Activated CD8-positive, alpha-beta memory T cell treated with anti-CD3 and anti-CD28 coated beads for 36 hours (primary cell): Measurements from ENCODE around the gene B9D2. TPM values are rescaled to one million over a fixed set of nuclear protein-coding genes. Genes with fewer than 3 reads are reported as not detected.

Source experiments
- CTCF ChIA-PET: fragments of 350-600 bp; sonication (Branson Sonifier 250); formaldehyde crosslinking; loops from one replicate; lab custom pipeline; 2021; ENCODE audit warnings: antibody characterized with exemption; lab: Charles Lee
- POLR2A ChIA-PET: fragments of 350-600 bp; sonication (Branson Sonifier 250); formaldehyde crosslinking; loops from one replicate; lab custom pipeline; 2021; ENCODE audit warnings: antibody characterized with exemption; lab: Charles Lee
- total RNA-seq, 2 experiments: library from RNA; stranded (reverse); gene quantifications; one replicate each; pipeline ENCODE4 v1.2.3, GENCODE V29; 2021

The B9D2 gene
- total RNA-seq, 2 experiments from 2014 or later: 5.5 to 5.6 TPM

- ChIA-PET CTCF (interaction anchor here (0.7 to 4.0 kb wide), 5 partner anchors 9 to 101 kb away, joined by 3 to 20 read pairs (median 3); partner anchors contain the start of genes HNRNPUL1 and TMEM91), POLR2A (interaction anchor here (0.5 to 2.4 kb wide), 11 partner anchors 10 to 1068 kb away, joined by 3 to 31 read pairs (median 4); partner anchors contain the start of gene TGFB1)
Measured at GRCh38 chr19:41364524-41365391, 809 bp upstream of the B9D2 start.

DNA sequence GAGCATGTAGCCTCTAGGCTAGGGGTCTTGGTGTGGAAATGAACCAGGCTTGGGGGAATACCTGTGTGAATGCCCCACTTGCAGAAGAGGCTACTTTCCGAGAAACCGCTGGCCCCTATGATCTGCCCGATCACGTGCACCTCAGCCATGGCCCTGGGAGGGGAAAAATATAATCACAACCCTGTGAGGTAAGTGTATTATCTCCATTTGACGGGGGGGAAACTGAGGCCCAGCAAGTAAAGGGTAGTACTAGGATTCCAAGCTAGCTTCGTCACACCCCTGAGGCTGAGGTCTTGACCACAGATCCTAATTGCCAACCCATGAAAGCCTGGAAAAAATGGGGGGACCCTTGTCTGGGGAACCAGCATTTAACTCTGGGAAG, 587 bp downstream of the B9D2 start:
- POLR2A ChIA-PET: interaction anchor here (1.0 to 2.4 kb wide), 3 partner anchors 11 to 101 kb away, joined by 4 to 31 read pairs (median 11); partner anchors contain the start of gene TGFB1
- CTCF ChIA-PET: interaction anchor here (1.1 to 4.0 kb wide), 2 partner anchors 8 to 11 kb away, joined by 4 to 20 read pairs; no protein-coding TSS in a partner anchor

- ChIA-PET POLR2A (interaction anchor here (0.6 to 2.4 kb wide), 2 partner anchors 10 to 47 kb away, joined by 13 to 31 read pairs; partner anchors contain the start of gene TGFB1), CTCF (interaction anchor here (0.7 to 4.0 kb wide), 3 partner anchors 10 to 919 kb away, joined by 3 to 20 read pairs (median 4); no protein-coding TSS in a partner anchor)
Measured at GRCh38 chr19:41362143-41362847, 1.7 kb downstream of the B9D2 start.

DNA sequence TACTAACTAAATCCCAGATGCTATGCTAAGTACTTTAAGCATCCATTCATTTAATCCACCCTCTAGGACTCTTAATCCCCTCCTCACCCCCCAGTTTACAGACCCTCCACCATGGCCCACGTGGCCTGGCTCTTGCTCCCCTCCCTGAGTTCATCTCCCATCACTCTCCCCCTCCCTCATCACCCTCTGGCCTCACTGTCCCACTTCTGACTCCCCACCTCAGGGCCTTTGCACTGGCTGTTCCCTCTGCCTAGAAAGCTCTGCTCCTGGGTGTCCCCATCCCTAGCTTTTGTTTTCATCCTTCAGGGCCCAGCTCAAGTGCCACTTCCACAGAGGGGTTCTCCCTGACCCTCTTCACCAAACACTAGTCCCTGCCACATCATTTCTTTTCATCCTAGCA, 4.2 kb downstream of the B9D2 start:
- POLR2A ChIA-PET: interaction anchor here (0.7 kb wide), 1 partner anchor 25 kb away, joined by 9 read pairs; no protein-coding TSS in a partner anchor
- CTCF ChIA-PET: no interaction called here

DNA sequence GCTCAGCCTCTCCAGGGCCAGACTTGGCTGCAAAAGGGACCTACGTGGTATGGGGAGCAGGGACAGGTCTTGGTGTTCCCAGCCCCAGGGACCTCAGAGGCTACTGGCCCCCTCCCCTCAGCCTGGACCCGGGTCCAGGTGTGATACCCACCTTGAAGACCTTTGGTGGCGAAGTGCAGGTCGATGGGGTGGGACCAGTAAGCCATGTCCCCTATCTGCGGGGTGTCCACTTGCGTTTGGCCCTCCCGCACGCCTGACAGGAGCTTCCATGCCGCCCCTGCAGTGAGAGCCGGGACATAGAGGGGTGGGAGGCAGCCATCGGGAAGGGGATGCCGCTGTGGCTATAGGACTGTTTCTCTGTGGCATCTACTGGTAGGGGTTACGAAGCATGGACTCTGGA, 6.2 kb downstream of the B9D2 start:
- CTCF ChIA-PET: no interaction called here
- POLR2A ChIA-PET: no interaction called here

GRCh38 chr19:41356984-41357739, 6.8 kb downstream of the B9D2 start:
- ChIA-PET POLR2A (interaction anchor here (0.5 kb wide), 1 partner anchor 28 kb away, joined by 3 read pairs; no protein-coding TSS in a partner anchor), CTCF (interaction anchor here (0.7 kb wide), 1 partner anchor 990 kb away, joined by 3 read pairs; no protein-coding TSS in a partner anchor)

- POLR2A ChIA-PET: no interaction called here
Measured at GRCh38 chr19:41355802-41356201, 8.1 kb downstream of the B9D2 start.

GRCh38 chr19:41355035-41355434, 8.9 kb downstream of the B9D2 start:
- ChIA-PET CTCF (interaction anchor here (0.8 to 1.4 kb wide), 5 partner anchors 9 to 151 kb away, joined by 3 to 4 read pairs (median 3); partner anchors contain the start of gene B9D2), POLR2A (interaction anchor here (0.7 kb wide), 1 partner anchor 9 kb away, joined by 4 read pairs; the partner anchor contains the start of gene B9D2)

More at GRCh38 chr19:41355802-41356201, 8.1 kb downstream of the B9D2 start:
- CTCF ChIA-PET: interaction anchor here (1.4 kb wide), 2 partner anchors 8 to 9 kb away, joined by 3 to 4 read pairs; partner anchors contain the start of gene B9D2

DNA sequence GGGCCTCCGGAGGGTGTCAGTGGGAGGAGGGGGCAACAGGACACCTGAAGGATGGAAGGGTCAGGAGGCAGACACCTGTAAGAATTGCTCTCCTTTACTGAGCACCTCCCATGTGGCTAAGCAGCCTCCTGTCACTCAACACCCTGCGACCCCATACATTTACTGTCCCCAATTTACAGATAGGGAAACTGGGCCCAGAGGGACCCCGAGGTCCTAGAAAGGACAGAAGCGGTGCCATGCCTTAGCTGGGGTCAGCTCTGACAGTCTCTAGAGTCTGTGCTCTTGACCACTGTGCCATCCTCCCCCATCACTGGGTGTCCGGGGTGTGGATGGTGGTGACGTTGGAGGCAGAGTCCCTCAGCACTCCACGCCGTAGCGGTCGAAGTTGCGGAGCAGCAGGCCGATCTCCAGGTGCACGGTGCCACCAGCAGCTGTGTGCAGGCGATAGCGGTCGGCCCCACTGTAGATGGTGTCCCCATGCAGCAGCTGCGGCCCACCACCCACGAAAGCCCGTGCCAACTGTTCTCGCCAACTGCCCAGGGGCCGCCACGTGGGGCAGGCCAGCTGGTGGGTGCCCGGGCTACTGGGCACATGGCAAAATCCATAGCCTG, 9.5 kb downstream of the B9D2 start:
- CTCF ChIA-PET: interaction anchor here (0.8 to 1.4 kb wide), 4 partner anchors 9 to 150 kb away, joined by 3 to 4 read pairs (median 4); partner anchors contain the start of gene B9D2
- POLR2A ChIA-PET: no interaction called here

- CTCF ChIA-PET: interaction anchor here (1.2 to 3.0 kb wide), 4 partner anchors 10 to 90 kb away, joined by 4 to 22 read pairs (median 18); partner anchors contain the start of genes B9D2 and HNRNPUL1
- POLR2A ChIA-PET: interaction anchor here (0.5 to 3.2 kb wide), 4 partner anchors 10 to 234 kb away, joined by 3 to 31 read pairs (median 24); partner anchors contain the start of genes B9D2 and HNRNPUL1
Measured at GRCh38 chr19:41353466-41354342, 10.2 kb downstream of the B9D2 start, which contains the start of gene TGFB1. TGFB1 (minus strand) TSS chr19:41353922; CDS start chr19:41353044, 878 bp downstream.

- ChIA-PET CTCF (interaction anchor here (0.8 to 3.0 kb wide), 6 partner anchors 11 to 89 kb away, joined by 3 to 22 read pairs (median 16); partner anchors contain the start of genes B9D2 and HNRNPUL1), POLR2A (interaction anchor here (0.5 to 3.2 kb wide), 9 partner anchors 11 to 932 kb away, joined by 3 to 31 read pairs (median 6); partner anchors contain the start of genes B9D2 and HNRNPUL1)
Measured at GRCh38 chr19:41352609-41353465, 11.1 kb downstream of the B9D2 start.

GRCh38 chr19:41352279-41352608, 11.7 kb downstream of the B9D2 start:
- ChIA-PET POLR2A (interaction anchor here (0.6 to 3.2 kb wide), 9 partner anchors 11 to 931 kb away, joined by 3 to 31 read pairs (median 7); partner anchors contain the start of genes B9D2 and HNRNPUL1), CTCF (interaction anchor here (0.8 to 3.0 kb wide), 6 partner anchors 11 to 89 kb away, joined by 3 to 22 read pairs (median 16); partner anchors contain the start of genes B9D2 and HNRNPUL1)

DNA sequence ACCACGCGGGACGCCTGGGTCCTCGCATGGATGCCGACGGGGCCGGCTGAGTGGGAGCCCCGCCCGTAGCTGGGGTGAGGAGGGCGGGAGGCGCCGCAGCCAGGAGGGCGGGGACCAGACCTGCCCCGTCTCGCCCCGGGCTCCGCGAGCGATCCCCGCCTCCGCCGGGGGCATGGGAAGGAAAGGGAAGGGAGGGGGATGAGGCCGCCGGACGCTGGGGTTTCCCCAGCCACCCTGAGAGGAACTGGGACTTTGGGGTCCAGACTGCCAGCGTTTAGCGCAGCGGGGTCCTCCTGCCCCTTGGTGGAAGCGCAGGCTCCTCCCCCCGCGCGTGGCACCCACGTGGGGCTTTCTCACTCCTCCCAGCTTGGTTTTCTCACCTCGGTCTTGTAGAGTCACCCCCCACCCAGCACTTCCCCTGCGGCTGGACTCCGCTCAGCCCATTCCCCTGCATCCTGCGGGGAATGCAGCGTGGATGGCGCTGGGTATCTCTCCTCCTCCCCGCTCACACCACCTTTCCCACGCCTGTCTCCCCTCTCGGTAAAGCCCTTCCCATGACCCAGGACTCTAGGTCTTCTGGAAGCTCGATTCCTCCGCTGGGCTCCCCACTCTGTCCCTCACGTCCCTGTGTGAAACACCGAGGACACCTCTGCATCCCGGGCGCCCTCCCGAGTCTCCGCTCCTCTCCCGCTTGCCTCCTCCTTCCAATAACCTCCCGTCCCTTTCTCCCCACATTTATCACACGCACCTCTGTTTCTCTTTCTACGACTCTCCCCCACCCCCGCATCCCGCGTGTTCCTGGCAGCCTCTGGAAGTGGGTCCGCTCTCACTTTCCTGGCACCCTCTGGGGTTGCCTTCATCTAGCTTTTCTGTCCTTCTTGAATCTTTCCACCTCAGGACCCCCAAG, 12.4 kb downstream of the B9D2 start:
- CTCF ChIA-PET: interaction anchor here (0.7 to 3.0 kb wide), 8 partner anchors 11 to 97 kb away, joined by 3 to 22 read pairs (median 10); partner anchors contain the start of genes B9D2 and HNRNPUL1

More for the DNA sequence above, 12.4 kb downstream of the B9D2 start:
- POLR2A ChIA-PET: interaction anchor here (0.5 to 3.2 kb wide), 14 partner anchors 12 to 1920 kb away, joined by 3 to 31 read pairs (median 6); partner anchors contain the start of genes B9D2, CCDC97 and HNRNPUL1
